B cell (primary cell): ENCODE results near the gene EPB41L2. TPM values are rescaled to one million over a fixed set of nuclear protein-coding genes. Genes with fewer than 3 reads are reported as not detected.

Experiments used
- ATAC-seq: fragments of 200-7000 bp; cut with Tn5 transposase; one replicate; pipeline ENCODE4 v1.10.0; 2021; ENCODE audit warnings: low read depth, mild to moderate bottlenecking, moderate number of reproducible peaks, moderate library complexity
- CTCF ChIA-PET: fragments of 350-600 bp; sonication (Branson Sonifier 250); formaldehyde crosslinking; loops from one replicate; lab custom pipeline; 2021; ENCODE audit warnings: antibody characterized with exemption, inconsistent platforms; lab: Charles Lee
- POLR2A ChIA-PET: fragments of 350-600 bp; sonication (Branson Sonifier 250); formaldehyde crosslinking; loops from one replicate; lab custom pipeline; 2021; ENCODE audit warnings: antibody characterized with exemption; lab: Charles Lee
- DNase-seq: peaks from one replicate; pipeline ENCODE4 v3.0.0; 2013
- H2AFZ ChIP-seq: 2 replicates; pipeline ENCODE4 v1.6.1; 2012; ENCODE audit warnings: mild to moderate bottlenecking, low read depth, low read length; ENCODE audit not compliant: insufficient read depth, poor library complexity, severe bottlenecking
- H3K27ac ChIP-seq, 2 donors: 1 replicate in 1 of 2; 2 replicates in 1 of 2; pipeline ENCODE4 v1.5.1; 2012 to 2013; ENCODE audit warnings: low read length in 2 of 2, mild to moderate bottlenecking in 2 of 2, moderate library complexity in 1 of 2
- H3K27me3 ChIP-seq, 4 experiments: fragments of 200-600 bp in 1 of 4; sonication (generic) in 1 of 4; replicated peaks in 1 of 4; 1 replicate in 2 of 4; 2 replicates in 2 of 4; pipeline versions ENCODE4 v1.6.1 to v1.7.0; 2013 to 2016; ENCODE audit warnings: low read length in 3 of 4, mild to moderate bottlenecking in 2 of 4, mixed read lengths in 1 of 4, moderate library complexity in 1 of 4; ENCODE audit not compliant: insufficient read depth in 4 of 4, control insufficient read depth in 3 of 4; ENCODE audit errors: control extremely low read depth in 1 of 4
- H3K36me3 ChIP-seq, 2 experiments: replicated peaks in 1 of 2; 1 replicate in 1 of 2; 2 replicates in 1 of 2; pipeline versions ENCODE4 v1.6.1 to v1.7.1; 2013; ENCODE audit warnings: low read length in 1 of 2; ENCODE audit not compliant: insufficient read depth in 2 of 2, control insufficient read depth in 1 of 2; ENCODE audit errors: control extremely low read depth in 1 of 2, extremely low read depth in 1 of 2
- H3K4me1 ChIP-seq, 2 donors: fragments of 200-600 bp in 1 of 2; sonication (generic) in 1 of 2; 1 replicate in 1 of 2; 2 replicates in 1 of 2; pipeline versions ENCODE4 v1.5.1 to v1.6.1; 2013 to 2017; ENCODE audit warnings: low read length in 2 of 2; ENCODE audit not compliant: control insufficient read depth in 2 of 2, insufficient read depth in 2 of 2
- H3K4me2 ChIP-seq: replicated peaks from 2 replicates; pipeline ENCODE3; 2012; ENCODE audit warnings: mild to moderate bottlenecking, low read depth, low read length; ENCODE audit not compliant: poor library complexity, severe bottlenecking
- H3K4me3 ChIP-seq, 5 experiments: fragments of 200-600 bp in 1 of 5; sonication (generic) in 1 of 5; 1 replicate in 3 of 5; 2 replicates in 2 of 5; pipeline versions ENCODE4 v1.5.1 to v1.7.0; 2011 to 2016; ENCODE audit warnings: low read length in 4 of 5, mild to moderate bottlenecking in 4 of 5, low read depth in 2 of 5, control low read depth in 1 of 5, moderate library complexity in 1 of 5; ENCODE audit not compliant: insufficient read depth in 1 of 5; ENCODE audit errors: control extremely low read depth in 1 of 5, extremely low read depth in 1 of 5
- H3K79me2 ChIP-seq: fragments of 200-600 bp; sonication (generic); one replicate; pipeline ENCODE4 v1.6.0; 2016; ENCODE audit warnings: low read length; ENCODE audit not compliant: control insufficient read depth, insufficient read depth
- H3K9ac ChIP-seq: fragments of 200-600 bp; sonication (generic); 2 replicates; pipeline ENCODE4 v1.6.1; 2017; ENCODE audit warnings: mild to moderate bottlenecking, low read length, moderate library complexity
- H3K9me3 ChIP-seq, 3 donors: one replicate each; pipeline versions ENCODE4 v1.6.1 to v1.7.1; 2013; ENCODE audit warnings: low read length in 2 of 3; ENCODE audit not compliant: control insufficient read depth in 2 of 3, insufficient read depth in 1 of 3; ENCODE audit errors: control extremely low read depth in 1 of 3
- H4K20me1 ChIP-seq: 2 replicates; pipeline ENCODE4 v1.6.0; 2012; ENCODE audit warnings: mild to moderate bottlenecking, low read length; ENCODE audit not compliant: insufficient read depth, control insufficient read depth, poor library complexity, severe bottlenecking
- H3K27ac Mint-ChIP-seq: one replicate; pipeline ENCODE4 v1.8.0; 2021; ENCODE audit warnings: mixed read lengths
- H3K27me3 Mint-ChIP-seq: one replicate; pipeline ENCODE4 v1.8.0; 2021; ENCODE audit warnings: mixed read lengths
- H3K4me1 Mint-ChIP-seq: one replicate; pipeline ENCODE4 v1.8.0; 2021; ENCODE audit warnings: mixed read lengths
- H3K4me3 Mint-ChIP-seq: one replicate; pipeline ENCODE4 v1.8.0; 2021; ENCODE audit warnings: mixed read lengths
- H3K9me3 Mint-ChIP-seq: one replicate; pipeline ENCODE4 v1.8.0; 2022; ENCODE audit warnings: mixed read lengths; ENCODE audit not compliant: insufficient read depth
- EZH2 ChIP-seq: IDR thresholded peaks from 2 replicates; pipeline ENCODE4 v1.6.1; 2012; ENCODE audit warnings: borderline replicate concordance, low read depth, mild to moderate bottlenecking, moderate library complexity, low read length; ENCODE audit not compliant: insufficient read depth, poor library complexity, severe bottlenecking
- WGBS: methylation state at CpG from one replicate; pipeline ENCODE4 v1.1.5; 2013; ENCODE audit warnings: missing lambda C conversion rate; ENCODE audit not compliant: insufficient coverage; 5-methylcytosine and 5-hydroxymethylcytosine counted together
- intact Hi-C: fragments of 100-400 bp; cut with micrococcal nuclease; formaldehyde crosslinking; loops from one replicate; pipeline ENCODE4 v1.10.0; 2022
- polyA plus RNA-seq: library from polyadenylated mRNA; depleted of rRNA; stranded (reverse); fragments of >200 nt; gene quantifications from 2 replicates; pipeline ENCODE4 v1.2.3, GENCODE V29; 2012
- total RNA-seq, 2 donors: library from RNA; stranded (reverse); fragments of 120-200 nt in 1 of 2; gene quantifications; 1 replicate in 1 of 2; 2 replicates in 1 of 2; pipeline versions ENCODE4 v1.2.3 to v1.2.4, GENCODE V29; 2013 to 2022
- TF ChIP-seq, protein P1 (sequence below): fragments of 200-600 bp; IDR thresholded peaks from one replicate; pipeline ENCODE4 v1.8.0; 2022; ENCODE audit warnings: antibody characterized with exemption, mild to moderate bottlenecking

EPB41L2 gene
- total and polyA plus RNA-seq, 2 donors (not counting 1 experiment from before 2014, with no cell fraction given), result 17.8 to 61.0 TPM

DNA sequence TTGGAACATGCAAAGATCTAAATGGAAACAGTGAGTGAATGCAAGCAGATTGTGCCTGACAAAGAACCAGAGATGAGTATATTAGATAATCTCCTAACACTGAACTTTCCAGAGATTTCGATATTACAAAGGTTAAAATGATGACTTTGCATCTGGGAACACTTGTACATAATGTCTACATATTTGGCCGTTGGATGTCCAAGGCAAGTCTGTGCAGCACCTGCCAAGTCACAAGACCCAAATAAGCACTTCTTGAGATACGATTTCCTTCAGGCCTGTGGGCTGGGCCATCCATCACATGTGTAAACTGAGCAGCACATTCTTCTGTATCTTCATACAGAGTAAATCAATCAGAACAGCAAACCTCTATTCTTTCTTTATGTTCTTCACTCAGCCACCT, 268.3 kb downstream of the EPB41L2 start:
- Histone ChIP-seq H2AFZ (no peak overlapping the region), H3K27ac (no peak overlapping the region), H3K36me3 (no peaks in the 10 kb centered on the region), H3K9me3 (no peaks in the 10 kb centered on the region), H3K27me3 (no peaks in the 10 kb centered on the region), H4K20me1 (no peaks in the 10 kb centered on the region), H3K4me3 (no peak overlapping the region), H3K9ac (no peak overlapping the region), H3K79me2 (no peaks in the 10 kb centered on the region), H3K4me2 (no peak overlapping the region), H3K4me1 (no peaks in the 10 kb centered on the region)
- DNase-seq (no peak), ATAC-seq (no peak)
- CTCF ChIA-PET, result no interaction called here
- peaks cover 3% of the 10 kb centered on the region for H3K9me3 Mint-ChIP-seq
- peaks cover 3% of the 10 kb centered on the region for H3K27me3 Mint-ChIP-seq
- no peak overlapping the region for H3K27ac Mint-ChIP-seq
- intact Hi-C loops, result no loop called here
- no peaks in the 10 kb centered on the region for H3K4me1 Mint-ChIP-seq
- 86% methylated on average over 2 of the region's 3 CpGs for WGBS
- no peak overlapping the region for H3K4me3 Mint-ChIP-seq
- POLR2A ChIA-PET, result no interaction called here
- TF ChIP-seq, protein P1, sequence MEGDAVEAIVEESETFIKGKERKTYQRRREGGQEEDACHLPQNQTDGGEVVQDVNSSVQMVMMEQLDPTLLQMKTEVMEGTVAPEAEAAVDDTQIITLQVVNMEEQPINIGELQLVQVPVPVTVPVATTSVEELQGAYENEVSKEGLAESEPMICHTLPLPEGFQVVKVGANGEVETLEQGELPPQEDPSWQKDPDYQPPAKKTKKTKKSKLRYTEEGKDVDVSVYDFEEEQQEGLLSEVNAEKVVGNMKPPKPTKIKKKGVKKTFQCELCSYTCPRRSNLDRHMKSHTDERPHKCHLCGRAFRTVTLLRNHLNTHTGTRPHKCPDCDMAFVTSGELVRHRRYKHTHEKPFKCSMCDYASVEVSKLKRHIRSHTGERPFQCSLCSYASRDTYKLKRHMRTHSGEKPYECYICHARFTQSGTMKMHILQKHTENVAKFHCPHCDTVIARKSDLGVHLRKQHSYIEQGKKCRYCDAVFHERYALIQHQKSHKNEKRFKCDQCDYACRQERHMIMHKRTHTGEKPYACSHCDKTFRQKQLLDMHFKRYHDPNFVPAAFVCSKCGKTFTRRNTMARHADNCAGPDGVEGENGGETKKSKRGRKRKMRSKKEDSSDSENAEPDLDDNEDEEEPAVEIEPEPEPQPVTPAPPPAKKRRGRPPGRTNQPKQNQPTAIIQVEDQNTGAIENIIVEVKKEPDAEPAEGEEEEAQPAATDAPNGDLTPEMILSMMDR, result no peak
- no peak for TF ChIP-seq EZH2

DNA sequence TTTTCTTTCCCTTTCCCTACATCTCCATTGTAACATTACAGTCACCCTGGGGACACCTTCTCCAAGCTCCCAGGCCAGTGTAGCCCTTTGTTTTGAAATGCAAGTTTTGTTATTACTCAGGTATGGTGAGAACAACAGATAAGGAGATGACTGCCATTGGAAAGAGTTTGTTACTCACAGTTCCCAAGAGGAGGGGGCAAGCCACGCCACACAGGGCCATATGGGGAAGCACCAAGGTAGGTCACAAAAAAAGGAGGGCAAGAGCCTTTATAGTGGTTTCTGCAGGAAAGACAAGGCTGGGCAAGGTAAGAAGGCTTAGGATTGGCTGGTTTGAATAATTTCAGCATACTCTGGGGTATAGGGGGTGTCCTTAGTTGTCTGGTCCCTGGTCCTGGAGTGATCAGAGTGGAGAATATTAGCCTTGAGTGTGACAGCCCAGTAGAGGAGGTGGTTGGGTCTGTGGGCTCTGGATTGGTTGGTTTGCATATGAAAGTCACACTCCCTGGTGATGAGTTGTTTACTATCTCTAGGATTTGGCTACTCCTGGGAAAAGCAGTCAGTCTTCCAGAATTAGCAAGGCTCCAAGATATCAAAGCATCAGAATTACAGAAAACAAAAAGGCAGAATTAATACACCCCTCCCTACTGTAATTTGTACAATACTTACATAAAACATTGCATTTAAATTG, 268.9 kb downstream of the EPB41L2 start:
- no peak overlapping the region for H3K27ac ChIP-seq
- Mint-ChIP-seq H3K4me3 (no peak overlapping the region), H3K9me3 (peaks cover 1% of the 10 kb centered on the region), H3K4me1 (no peaks in the 10 kb centered on the region), H3K27ac (no peak overlapping the region), H3K27me3 (peaks cover 3% of the 10 kb centered on the region)
- H3K36me3 ChIP-seq, result no peaks in the 10 kb centered on the region
- H3K9me3 ChIP-seq, result no peaks in the 10 kb centered on the region
- no peaks in the 10 kb centered on the region for H4K20me1 ChIP-seq
- POLR2A ChIA-PET, result no interaction called here
- ATAC-seq (no peak), DNase-seq (no peak)
- no peaks in the 10 kb centered on the region for H3K4me1 ChIP-seq
- H3K79me2 ChIP-seq, result no peaks in the 10 kb centered on the region
- CTCF ChIA-PET, result no interaction called here
- H3K4me2 ChIP-seq, result no peak overlapping the region
- 73% methylated on average over 1 of the region's 1 CpG for WGBS
- H3K4me3 ChIP-seq, result no peak overlapping the region
- intact Hi-C loops, result no loop called here
- H3K27me3 ChIP-seq, result no peaks in the 10 kb centered on the region
- no peak overlapping the region for H2AFZ ChIP-seq
- no peak for TF ChIP-seq EZH2
- TF ChIP-seq, protein P1, result no peak
- H3K9ac ChIP-seq, result no peak overlapping the region
